Right lobe of liver (tissue), 6 donors: ENCODE measurements around the gene CRP. TPM values are rescaled to one million over a fixed set of nuclear protein-coding genes. Genes with fewer than 3 reads are reported as not detected.

Experiments used
- ATAC-seq, 4 donors: fragments of 200-7000 bp; cut with Tn5 transposase; one replicate each; pipeline ENCODE4 v1.9.1; 2020; ENCODE audit warnings: mild to moderate bottlenecking in 4 of 4, moderate library complexity in 4 of 4
- DNase-seq, 3 donors: peaks; one replicate each; pipeline ENCODE4 v3.0.0-alpha.2; 2020
- H3K27ac ChIP-seq, 3 donors: fragments of 200-600 bp; one replicate each; pipeline ENCODE4 v1.8.0; 2022
- H3K27me3 ChIP-seq, 2 donors: fragments of 200-600 bp; one replicate each; pipeline ENCODE4 v1.8.0; 2022
- H3K36me3 ChIP-seq, 4 donors: fragments of 200-600 bp; sonication (generic) in 1 of 4; one replicate each; pipeline versions ENCODE4 v1.5.1 to v1.8.0; 2017 to 2022; ENCODE audit warnings: control low read depth in 1 of 4
- H3K4me1 ChIP-seq, 4 donors: fragments of 200-600 bp; sonication (generic) in 1 of 4; one replicate each; pipeline versions ENCODE4 v1.5.1 to v1.8.0; 2017 to 2022; ENCODE audit warnings: control low read depth in 1 of 4
- H3K4me3 ChIP-seq, 3 donors: fragments of 200-600 bp; one replicate each; pipeline ENCODE4 v1.8.0; 2022
- H3K9me3 ChIP-seq, 4 donors: fragments of 200-600 bp; sonication (generic) in 1 of 4; one replicate each; pipeline versions ENCODE4 v1.5.1 to v1.8.0; 2017 to 2022; ENCODE audit warnings: control low read depth in 1 of 4
- POLR2A ChIP-seq: fragments of 450-650 bp; IDR thresholded peaks from one replicate; pipeline ENCODE4 v1.6.1; 2017; ENCODE audit warnings: antibody characterized with exemption, mild to moderate bottlenecking
- WGBS: methylation state at CpG from one replicate; pipeline ENCODE4 v1.1.6; 2018; ENCODE audit warnings: low coverage, low lambda C conversion rate; ENCODE audit not compliant: insufficient coverage; ENCODE audit errors: missing lambda C conversion rate; 5-methylcytosine and 5-hydroxymethylcytosine counted together
- intact Hi-C, 2 donors: fragments of 100-400 bp; cut with DNase I; formaldehyde crosslinking; loops; one replicate each; pipeline versions ENCODE4 v1.11.2 to v1.14.1; 2022
- long read RNA-seq: library from polyadenylated mRNA; unstranded; transcript quantifications from one replicate; pipeline ENCODE4 v2.0.0, GENCODE V29; 2019
- total RNA-seq, 6 experiments: library from RNA; depleted of rRNA in 2 of 6; stranded (reverse); fragments of >200 nt in 2 of 6; fragmentation: NEBNext Ultra II Directional in 3 of 6; extraction: Animal tissue kit (Norgen Biotek cat#: 25700) in 3 of 6; gene quantifications; one replicate each; pipeline versions ENCODE4 v1.1.0 to v1.2.4, GENCODE V29; 2016 to 2023
- TF ChIP-seq, protein P1 (sequence below), 4 donors: fragments of 200-600 bp in 3 of 4; fragments of 450-650 bp in 1 of 4; IDR thresholded peaks; one replicate each; pipeline versions ENCODE4 v1.5.1 to v1.8.0; 2016 to 2022; ENCODE audit warnings: antibody characterized with exemption in 4 of 4, mild to moderate bottlenecking in 2 of 4
- donor health status: DM: no; HTN: yes; CAD: no.
- donor health status: DM: no; HTN: no; CAD: no.
- donor health status: DM: no; HTN: no; CAD: no.
- donor health status: DM: no; HTN: yes; CAD: no.
- donor health status: DM: no; HTN: yes; CAD: no.

CRP gene, protein sequence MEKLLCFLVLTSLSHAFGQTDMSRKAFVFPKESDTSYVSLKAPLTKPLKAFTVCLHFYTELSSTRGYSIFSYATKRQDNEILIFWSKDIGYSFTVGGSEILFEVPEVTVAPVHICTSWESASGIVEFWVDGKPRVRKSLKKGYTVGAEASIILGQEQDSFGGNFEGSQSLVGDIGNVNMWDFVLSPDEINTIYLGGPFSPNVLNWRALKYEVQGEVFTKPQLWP
- total RNA-seq = over 10,000 TPM in 1 of 6 experiments, 1,000 to 10,000 TPM in 4, 100 to 1,000 TPM in 1; 420 to 12,291 (median 6,154) TPM
- long read RNA-seq, transcript CRP-201 (2 exons, 2,015 nt) = major isoform, 141 of 174 reads
- long read RNA-seq, partial matches to known transcripts = 4 of 174 reads
- long read RNA-seq, other reads (novel, unspliced or antisense) = 26 of 174 reads

DNA sequence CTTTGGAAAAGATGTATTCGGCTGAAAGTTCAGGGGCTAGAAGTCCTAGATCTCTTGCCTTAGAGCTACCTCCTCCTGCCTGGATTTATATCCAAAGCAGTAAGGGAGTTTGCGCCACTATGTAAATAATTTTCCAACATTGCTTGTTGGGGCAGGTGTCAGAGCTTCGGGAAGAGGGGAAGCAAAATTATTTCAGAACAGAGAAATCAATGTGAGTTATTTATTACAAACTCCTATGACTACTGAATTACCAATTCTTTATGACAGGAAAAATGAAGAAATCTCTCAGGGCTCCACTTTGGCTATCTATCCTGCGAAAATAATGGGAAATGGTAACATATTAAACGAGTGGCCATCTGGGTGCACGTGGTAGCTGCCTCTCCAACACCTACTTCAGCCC is at the start of gene CRP:
Gene CRP (minus strand): TSS at position 61 of the 400 bp plus-strand sequence. CDS start 104 bp downstream, outside the sequence.
- ATAC-seq (peak; percentile 2 to 49 (median 30)), DNase-seq (peak in 1 of 3 donors; percentile 33)
- intact Hi-C loops = no loop called here
- peak within 1 kb of the TSS; percentile 69 to 83 (median 79) for H3K27ac ChIP-seq
- TF ChIP-seq, protein P1, sequence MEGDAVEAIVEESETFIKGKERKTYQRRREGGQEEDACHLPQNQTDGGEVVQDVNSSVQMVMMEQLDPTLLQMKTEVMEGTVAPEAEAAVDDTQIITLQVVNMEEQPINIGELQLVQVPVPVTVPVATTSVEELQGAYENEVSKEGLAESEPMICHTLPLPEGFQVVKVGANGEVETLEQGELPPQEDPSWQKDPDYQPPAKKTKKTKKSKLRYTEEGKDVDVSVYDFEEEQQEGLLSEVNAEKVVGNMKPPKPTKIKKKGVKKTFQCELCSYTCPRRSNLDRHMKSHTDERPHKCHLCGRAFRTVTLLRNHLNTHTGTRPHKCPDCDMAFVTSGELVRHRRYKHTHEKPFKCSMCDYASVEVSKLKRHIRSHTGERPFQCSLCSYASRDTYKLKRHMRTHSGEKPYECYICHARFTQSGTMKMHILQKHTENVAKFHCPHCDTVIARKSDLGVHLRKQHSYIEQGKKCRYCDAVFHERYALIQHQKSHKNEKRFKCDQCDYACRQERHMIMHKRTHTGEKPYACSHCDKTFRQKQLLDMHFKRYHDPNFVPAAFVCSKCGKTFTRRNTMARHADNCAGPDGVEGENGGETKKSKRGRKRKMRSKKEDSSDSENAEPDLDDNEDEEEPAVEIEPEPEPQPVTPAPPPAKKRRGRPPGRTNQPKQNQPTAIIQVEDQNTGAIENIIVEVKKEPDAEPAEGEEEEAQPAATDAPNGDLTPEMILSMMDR (IDR thresholded peaks at IDR 0.05) = no peak
- TF ChIP-seq POLR2A = peak; percentile 88
- WGBS = 35% methylated on average over 6 of the region's 6 CpGs
- H3K9me3 ChIP-seq = no peaks in the 10 kb centered on the region
- H3K36me3 ChIP-seq = no peaks in the 10 kb centered on the region
- H3K27me3 ChIP-seq = no peaks in the 10 kb centered on the region
- H3K4me3 ChIP-seq = peak within 1 kb of the TSS; percentile 36 to 52 (median 43)
- H3K4me1 ChIP-seq = peaks cover 0 to 33% (median 6%) of the 10 kb centered on the region in 4 donors

DNA sequence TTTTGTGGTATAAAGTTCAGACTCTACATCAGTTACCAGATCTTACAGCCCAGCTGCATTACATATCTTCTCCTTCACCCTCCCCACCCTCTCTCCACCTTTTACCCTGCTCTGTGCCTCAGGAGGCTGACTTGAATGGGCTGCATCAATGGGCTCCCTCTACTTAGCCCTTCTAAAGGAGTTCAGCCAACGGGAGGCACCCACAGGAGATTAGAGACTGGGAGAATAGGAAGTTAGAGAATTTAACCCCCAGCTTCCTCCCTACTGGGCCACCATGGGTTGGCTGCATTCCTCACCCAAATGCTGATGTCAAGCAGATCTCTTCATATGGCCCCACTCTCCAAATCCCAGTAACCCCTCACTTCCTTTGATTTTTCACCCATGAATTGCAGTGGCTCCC is 49.3 kb upstream of the CRP start:
- peak in 1 of 4 donors; percentile 32 for ATAC-seq
- Histone ChIP-seq H3K36me3 (no peaks in the 10 kb centered on the region), H3K4me3 (no peak overlapping the region), H3K4me1 (peaks cover 0 to 6% (median under 1%) of the 10 kb centered on the region in 4 donors), H3K27me3 (no peaks in the 10 kb centered on the region), H3K27ac (no peak overlapping the region), H3K9me3 (no peaks in the 10 kb centered on the region)
- intact Hi-C loops = no loop called here
- 67% methylated on average over 1 of the region's 1 CpG for WGBS
- TF ChIP-seq, protein P1 (IDR thresholded peaks at IDR 0.05) = no peak
- no peak for TF ChIP-seq POLR2A
- DNase-seq = no peak

DNA sequence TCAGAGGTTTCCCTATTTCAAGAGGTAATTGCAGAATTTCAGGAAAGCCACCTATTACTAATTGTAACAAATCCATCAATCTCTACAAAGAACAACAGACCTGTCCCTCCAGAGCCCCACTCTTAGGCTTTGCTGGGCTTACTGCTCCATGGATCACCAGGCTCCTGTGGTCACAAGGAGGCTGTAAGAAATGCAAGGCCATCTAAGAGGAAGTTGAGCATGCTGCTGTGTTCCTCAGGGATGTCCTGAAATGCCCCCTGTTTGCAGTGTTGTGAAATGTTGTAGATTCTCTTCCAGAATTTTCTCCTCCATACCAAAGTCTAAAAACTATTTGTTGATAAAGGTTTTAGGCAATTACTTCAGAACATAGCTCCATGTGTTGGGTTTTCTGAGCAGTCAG is 42.0 kb upstream of the CRP start:
- Histone ChIP-seq H3K27me3 (no peaks in the 10 kb centered on the region), H3K36me3 (no peaks in the 10 kb centered on the region), H3K4me1 (peaks cover 0 to 62% (median 30%) of the 10 kb centered on the region in 4 donors), H3K9me3 (no peaks in the 10 kb centered on the region), H3K4me3 (no peak overlapping the region), H3K27ac (peak overlapping the region; percentile 64 to 73 (median 67))
- intact Hi-C loops = no loop called here
- ATAC-seq (peak; percentile 19 to 48 (median 44)), DNase-seq (peak in 1 of 3 donors; percentile 50)
- TF ChIP-seq POLR2A = no peak
- TF ChIP-seq, protein P1 (IDR thresholded peaks at IDR 0.05) = no peak

DNA sequence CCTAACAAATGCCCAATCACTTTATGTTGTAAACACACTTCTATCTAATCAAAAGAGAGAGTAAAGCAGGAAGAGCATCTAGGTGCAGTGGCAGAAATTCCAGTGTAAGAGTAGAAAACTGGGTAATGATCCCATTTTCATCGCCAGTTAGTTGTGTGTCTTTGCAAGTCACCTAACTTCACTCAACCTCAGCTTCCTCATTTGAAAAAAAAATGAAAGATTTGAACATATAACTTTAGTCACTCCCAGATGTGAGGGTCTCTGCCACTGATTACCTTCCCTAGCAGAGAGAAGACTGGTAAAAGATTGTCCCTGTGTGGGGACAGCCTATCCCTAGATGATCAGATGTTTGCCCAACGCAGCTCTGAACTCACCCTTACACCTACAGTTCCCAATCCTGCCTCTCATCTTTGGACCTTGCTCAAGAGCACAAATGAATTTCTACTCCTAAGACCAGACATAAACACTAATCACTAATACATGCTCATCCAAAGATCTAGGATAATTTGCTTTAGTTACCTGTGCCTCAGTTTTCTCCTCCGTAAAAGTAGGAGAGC is 41.1 kb upstream of the CRP start:
- DNase-seq = no peak
- peak overlapping the region; percentile 64 to 73 (median 67) for H3K27ac ChIP-seq
- H3K4me3 ChIP-seq = peak overlapping the region in 1 of 3 donors; percentile 6
- H3K4me1 ChIP-seq = peaks cover 0 to 71% (median 34%) of the 10 kb centered on the region in 4 donors
- peak; percentile 38 to 58 (median 46) for ATAC-seq
- no peaks in the 10 kb centered on the region for H3K27me3 ChIP-seq
- WGBS = 31% methylated on average over 3 of the region's 3 CpGs
- peak; percentile 43 for TF ChIP-seq POLR2A
- TF ChIP-seq, protein P1 (IDR thresholded peaks at IDR 0.05) = no peak
- H3K9me3 ChIP-seq = no peaks in the 10 kb centered on the region
- H3K36me3 ChIP-seq = no peaks in the 10 kb centered on the region
- intact Hi-C loops = no loop called here
